CD4-positive, alpha-beta memory T cell (primary cell): Measurements from ENCODE around the gene INTS15. TPM values are rescaled to one million over a fixed set of nuclear protein-coding genes. Genes with fewer than 3 reads are reported as not detected.
A peak's percentile ranks its signal among the peaks of the same experiment; 100 is the strongest.

Source experiments
- CTCF ChIA-PET: fragments of 350-600 bp; sonication (Branson Sonifier 250); formaldehyde crosslinking; loops from one replicate; lab custom pipeline; 2021; ENCODE audit warnings: inconsistent platforms; ENCODE audit not compliant: partially characterized antibody; lab: Charles Lee
- POLR2A ChIA-PET: fragments of 350-600 bp; sonication (Branson Sonifier 250); formaldehyde crosslinking; loops from one replicate; lab custom pipeline; 2021; ENCODE audit not compliant: partially characterized antibody; lab: Charles Lee
- DNase-seq, 5 donors: peaks; one replicate each; pipeline versions ENCODE4 v3.0.0 to v3.0.0-alpha.2; 2020 to 2022; ENCODE audit warnings: mixed read lengths in 1 of 5
- H3K27ac ChIP-seq: one replicate; pipeline ENCODE4 v1.7.0; 2013; ENCODE audit warnings: low read depth, low read length
- H3K27me3 ChIP-seq: 2 replicates; pipeline ENCODE4 v1.7.0; 2013; ENCODE audit warnings: mild to moderate bottlenecking, low read length, moderate library complexity; ENCODE audit not compliant: insufficient read depth
- H3K36me3 ChIP-seq: 2 replicates; pipeline ENCODE4 v1.7.0; 2013; ENCODE audit warnings: mild to moderate bottlenecking, low read length, moderate library complexity; ENCODE audit not compliant: insufficient read depth
- H3K4me1 ChIP-seq: 2 replicates; pipeline ENCODE4 v1.7.0; 2013; ENCODE audit warnings: mild to moderate bottlenecking, low read length, moderate library complexity; ENCODE audit not compliant: insufficient read depth
- H3K4me3 ChIP-seq, 2 donors: one replicate each; pipeline ENCODE4 v1.7.0; 2013; ENCODE audit warnings: low read length in 2 of 2, mild to moderate bottlenecking in 1 of 2
- H3K9me3 ChIP-seq, 2 donors: one replicate each; pipeline ENCODE4 v1.7.0; 2013; ENCODE audit warnings: low read length in 2 of 2, control low read depth in 1 of 2; ENCODE audit not compliant: control insufficient read depth in 1 of 2
- H3K27ac Mint-ChIP-seq, 7 donors: one replicate each; pipeline ENCODE4 v1.8.0; 2020 to 2021; ENCODE audit warnings: mixed read lengths in 7 of 7, mild to moderate bottlenecking in 6 of 7, inconsistent platforms in 3 of 7, moderate library complexity in 3 of 7
- H3K27me3 Mint-ChIP-seq, 2 donors: one replicate each; pipeline ENCODE4 v1.8.0; 2020 to 2021; ENCODE audit warnings: mixed read lengths in 2 of 2
- H3K36me3 Mint-ChIP-seq, 2 donors: one replicate each; pipeline ENCODE4 v1.8.0; 2020 to 2021; ENCODE audit warnings: mixed read lengths in 2 of 2, inconsistent platforms in 1 of 2, mild to moderate bottlenecking in 1 of 2
- H3K4me1 Mint-ChIP-seq, 4 donors: one replicate each; pipeline ENCODE4 v1.8.0; 2020 to 2021; ENCODE audit warnings: mixed read lengths in 4 of 4, mild to moderate bottlenecking in 1 of 4
- H3K4me3 Mint-ChIP-seq, 8 donors: one replicate each; pipeline ENCODE4 v1.8.0; 2020 to 2021; ENCODE audit warnings: mixed read lengths in 8 of 8, mild to moderate bottlenecking in 7 of 8, moderate library complexity in 6 of 8, inconsistent platforms in 3 of 8
- H3K9me3 Mint-ChIP-seq, 8 donors: one replicate each; pipeline ENCODE4 v1.8.0; 2020 to 2021; ENCODE audit warnings: mixed read lengths in 8 of 8, mild to moderate bottlenecking in 5 of 8, inconsistent platforms in 3 of 8, moderate library complexity in 1 of 8
- intact Hi-C: fragments of 100-400 bp; cut with micrococcal nuclease; formaldehyde crosslinking; loops from one replicate; pipeline ENCODE4 v1.15.1; 2023
- polyA plus RNA-seq, 2 donors: library from polyadenylated mRNA; unstranded; fragments of 300-500 nt; fragmentation: Illumina TruSeq; gene quantifications; one replicate each; pipeline ENCODE4 v1.2.3, GENCODE V29; 2021
- total RNA-seq, 2 experiments: library from RNA; stranded (reverse); gene quantifications; one replicate each; pipeline ENCODE4 v1.2.3, GENCODE V29; 2021

Gene INTS15
- total and polyA plus RNA-seq, 4 experiments from 2014 or later = 25.4 to 62.1 (median 47.0) TPM

DNA sequence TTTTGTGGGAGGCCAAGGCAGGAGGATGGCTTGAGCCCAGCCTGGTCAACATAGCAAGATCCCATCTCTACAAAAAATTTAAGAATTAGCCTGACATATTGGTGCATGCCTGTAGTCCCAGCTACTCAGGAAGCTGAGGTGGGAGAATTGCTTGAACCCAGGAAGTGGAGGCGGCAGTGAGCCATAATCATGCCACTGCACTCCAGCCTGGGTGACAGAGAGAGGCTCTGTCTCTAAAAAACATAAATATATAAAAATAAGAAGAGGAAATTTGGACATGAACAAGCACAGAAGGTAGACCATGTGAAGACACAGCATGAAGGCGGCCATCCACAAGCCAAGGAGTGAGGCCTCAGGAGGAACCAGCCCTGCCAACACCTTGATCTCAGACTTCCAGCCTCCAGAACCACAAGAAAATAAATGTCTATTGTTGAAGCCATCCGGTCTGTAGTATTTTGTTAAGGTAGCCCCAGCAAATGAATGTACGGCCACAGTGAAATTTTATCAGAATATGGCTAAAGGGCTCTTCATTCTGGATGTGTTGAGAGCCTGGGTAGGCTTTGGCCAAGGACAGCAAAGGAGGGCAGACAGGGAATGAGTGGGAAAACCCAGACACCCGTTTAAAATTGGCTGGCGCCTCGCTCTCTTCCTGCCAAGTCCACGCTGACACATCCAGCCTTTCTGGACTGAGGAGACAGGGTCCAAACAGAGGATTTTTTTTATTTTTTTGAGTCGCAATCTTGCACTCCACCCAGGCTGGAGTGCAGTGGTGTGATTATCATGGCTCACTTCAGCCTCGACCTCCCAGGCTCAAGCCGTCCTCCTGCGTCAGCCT is 25.7 kb upstream of the INTS15 start:
- POLR2A ChIA-PET = no interaction called here
- CTCF ChIA-PET = no interaction called here
- H3K27ac Mint-ChIP-seq = no peak overlapping the region
- no peak for DNase-seq
- intact Hi-C loops = no loop called here
- peaks cover 0 to 3% of the 10 kb centered on the region in 2 donors for H3K27me3 Mint-ChIP-seq
- no peaks in the 10 kb centered on the region for H3K9me3 Mint-ChIP-seq
- no peaks in the 10 kb centered on the region for H3K4me1 ChIP-seq
- H3K4me3 Mint-ChIP-seq = no peak overlapping the region
- no peaks in the 10 kb centered on the region for H3K27me3 ChIP-seq
- no peaks in the 10 kb centered on the region for H3K4me1 Mint-ChIP-seq
- H3K27ac ChIP-seq = no peak overlapping the region
- H3K36me3 ChIP-seq = no peaks in the 10 kb centered on the region
- no peaks in the 10 kb centered on the region for H3K9me3 ChIP-seq
- no peaks in the 10 kb centered on the region for H3K36me3 Mint-ChIP-seq
- no peak overlapping the region for H3K4me3 ChIP-seq

DNA sequence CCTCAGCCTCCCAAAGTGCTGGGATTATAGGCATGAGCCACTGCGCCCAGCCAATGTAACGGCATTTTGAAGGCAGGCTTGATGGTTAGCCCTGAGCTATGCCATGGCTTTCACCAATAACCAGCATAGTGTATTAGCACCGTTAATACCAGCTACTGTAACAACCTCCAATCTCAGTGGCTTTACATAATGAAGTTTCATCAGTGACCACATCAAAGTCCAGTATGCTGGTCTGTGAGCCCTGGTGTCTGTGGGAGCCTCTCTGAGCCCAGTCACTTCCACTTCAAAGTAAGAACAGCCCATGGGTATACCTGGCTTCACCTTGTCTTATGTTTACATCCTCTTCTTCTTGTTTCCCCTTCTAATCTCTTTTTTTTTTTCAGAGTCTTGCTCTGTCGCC is 24.2 kb upstream of the INTS15 start:
- H3K4me1 ChIP-seq = no peaks in the 10 kb centered on the region
- POLR2A ChIA-PET = no interaction called here
- H3K4me3 ChIP-seq = no peak overlapping the region
- H3K27ac ChIP-seq = no peak overlapping the region
- H3K27ac Mint-ChIP-seq = no peak overlapping the region
- no peaks in the 10 kb centered on the region for H3K27me3 Mint-ChIP-seq
- H3K9me3 Mint-ChIP-seq = no peaks in the 10 kb centered on the region
- no peaks in the 10 kb centered on the region for H3K36me3 Mint-ChIP-seq
- no peaks in the 10 kb centered on the region for H3K9me3 ChIP-seq
- no peak overlapping the region for H3K4me3 Mint-ChIP-seq
- no peaks in the 10 kb centered on the region for H3K36me3 ChIP-seq
- CTCF ChIA-PET = no interaction called here
- H3K27me3 ChIP-seq = no peaks in the 10 kb centered on the region
- no peaks in the 10 kb centered on the region for H3K4me1 Mint-ChIP-seq
- intact Hi-C loops = no loop called here
- no peak for DNase-seq

DNA sequence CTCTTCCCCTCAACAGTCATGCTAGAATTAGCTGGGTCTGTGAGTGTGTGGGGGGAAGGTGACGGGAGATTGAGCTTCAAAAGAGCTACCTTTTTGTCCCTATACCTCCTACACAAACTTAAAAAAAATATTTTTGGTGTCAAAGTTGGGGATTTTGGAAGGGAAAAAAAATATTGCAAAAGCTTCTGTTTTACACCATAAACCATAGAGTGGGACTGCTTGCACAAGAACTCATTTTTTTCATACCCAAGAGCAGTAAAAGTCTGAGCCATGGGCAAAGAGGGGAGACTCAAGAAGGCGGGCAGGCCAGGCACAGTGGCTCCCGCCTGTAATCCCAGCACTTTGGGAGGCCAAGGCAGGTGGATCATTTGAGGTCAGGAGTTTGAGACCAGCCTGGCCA is 21.9 kb upstream of the INTS15 start:
- Mint-ChIP-seq H3K27me3 (no peaks in the 10 kb centered on the region), H3K4me1 (no peaks in the 10 kb centered on the region), H3K9me3 (no peaks in the 10 kb centered on the region), H3K4me3 (no peak overlapping the region), H3K36me3 (no peaks in the 10 kb centered on the region), H3K27ac (no peak overlapping the region)
- H3K4me1 ChIP-seq = no peaks in the 10 kb centered on the region
- no peaks in the 10 kb centered on the region for H3K9me3 ChIP-seq
- no peaks in the 10 kb centered on the region for H3K27me3 ChIP-seq
- intact Hi-C loops = no loop called here
- no peak overlapping the region for H3K27ac ChIP-seq
- ChIA-PET POLR2A (no interaction called here), CTCF (no interaction called here)
- no peak overlapping the region for H3K4me3 ChIP-seq
- no peak for DNase-seq
- H3K36me3 ChIP-seq = no peaks in the 10 kb centered on the region

DNA sequence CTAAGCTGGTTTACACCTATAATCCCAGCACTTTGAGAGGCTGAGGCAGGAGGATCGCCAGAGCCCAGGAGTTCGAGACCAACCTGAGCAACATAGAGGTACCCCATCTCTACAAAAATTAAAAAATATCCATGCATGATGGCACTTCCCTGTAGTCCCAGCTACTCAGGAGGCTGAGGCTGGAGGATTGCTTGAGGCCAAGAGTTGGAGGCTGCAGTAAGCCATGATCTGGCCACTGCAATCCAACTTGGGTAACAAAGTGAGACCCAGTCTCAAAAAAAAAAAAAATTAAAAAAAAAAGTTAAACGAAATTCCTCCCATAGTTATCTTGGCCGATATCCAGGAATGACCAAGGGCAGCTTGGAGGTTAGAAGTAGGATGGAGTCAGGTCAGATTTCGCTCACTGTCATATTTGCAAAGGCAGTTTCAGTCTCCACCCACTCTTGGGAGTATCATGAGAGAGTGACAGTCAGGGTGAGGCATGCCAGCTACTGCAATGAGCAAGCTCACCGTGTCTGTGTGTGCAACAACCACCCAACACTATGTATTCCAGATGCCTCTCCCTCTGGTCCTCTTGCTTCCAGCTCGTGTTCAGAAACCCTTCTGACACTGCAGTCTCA is 18.6 kb upstream of the INTS15 start:
- Histone ChIP-seq H3K27me3 (no peaks in the 10 kb centered on the region), H3K36me3 (no peaks in the 10 kb centered on the region), H3K4me1 (peaks cover 1% of the 10 kb centered on the region), H3K4me3 (no peak overlapping the region), H3K9me3 (no peaks in the 10 kb centered on the region), H3K27ac (no peak overlapping the region)
- Mint-ChIP-seq H3K4me3 (no peak overlapping the region), H3K36me3 (no peaks in the 10 kb centered on the region), H3K27me3 (no peaks in the 10 kb centered on the region), H3K27ac (no peak overlapping the region), H3K4me1 (peaks cover 0 to 4% (median 0%) of the 10 kb centered on the region in 4 donors), H3K9me3 (no peaks in the 10 kb centered on the region)
- POLR2A ChIA-PET = interaction anchor here (0.7 kb wide), 1 partner anchor 1185 kb away, joined by 3 read pairs; no protein-coding TSS in a partner anchor
- no peak for DNase-seq
- intact Hi-C loops = no loop called here
- CTCF ChIA-PET = interaction anchor here (1.5 kb wide), 1 partner anchor 17 kb away, joined by 4 read pairs; no protein-coding TSS in a partner anchor

DNA sequence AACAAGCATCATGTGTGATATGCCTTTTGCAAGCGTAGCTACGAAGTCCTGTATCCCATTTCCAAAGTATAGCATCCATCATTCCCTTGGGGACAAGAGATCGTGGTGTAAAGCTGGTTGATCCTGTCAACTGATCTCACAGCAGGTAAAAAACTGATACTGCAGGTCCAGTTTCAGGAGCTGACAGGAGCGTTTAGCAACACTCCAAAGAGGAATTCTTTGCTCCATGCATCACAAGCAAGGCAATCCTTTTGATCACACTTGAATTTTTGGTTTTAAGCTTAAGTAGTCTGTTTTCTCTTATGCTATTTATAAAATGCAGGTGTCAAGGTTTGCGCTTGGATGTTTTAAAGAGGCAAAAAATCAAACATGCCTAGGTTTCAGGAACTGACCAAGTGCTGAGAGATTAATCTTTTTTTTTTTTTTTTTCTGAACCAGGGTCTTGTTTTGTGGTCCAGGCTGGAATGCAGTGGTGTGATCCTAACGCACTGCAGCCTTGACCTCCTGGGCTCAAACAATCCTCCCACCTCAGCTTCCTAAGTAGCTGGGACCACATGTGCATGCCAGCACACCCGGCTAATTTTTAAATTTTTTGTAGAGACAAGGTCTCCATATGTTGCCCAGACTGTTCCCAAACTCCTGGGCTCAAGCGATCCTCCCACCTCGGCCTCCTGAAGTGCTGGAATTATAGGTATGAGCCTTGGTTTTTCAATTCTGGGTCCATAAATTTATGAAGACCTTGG is 14.4 kb upstream of the INTS15 start:
- Histone ChIP-seq H3K27ac (no peak overlapping the region), H3K4me1 (peaks cover 12% of the 10 kb centered on the region), H3K9me3 (no peaks in the 10 kb centered on the region), H3K4me3 (no peak overlapping the region), H3K27me3 (no peaks in the 10 kb centered on the region), H3K36me3 (no peaks in the 10 kb centered on the region)
- H3K36me3 Mint-ChIP-seq = peaks cover 6 to 8% of the 10 kb centered on the region in 2 donors
- no peak for DNase-seq
- H3K9me3 Mint-ChIP-seq = peaks cover 0 to 2% (median 0%) of the 10 kb centered on the region in 8 donors
- peaks cover 5 to 26% (median 7%) of the 10 kb centered on the region in 4 donors for H3K4me1 Mint-ChIP-seq
- H3K4me3 Mint-ChIP-seq = peak overlapping the region; percentile 17 to 70 (median 60)
- H3K27me3 Mint-ChIP-seq = no peaks in the 10 kb centered on the region
- ChIA-PET CTCF (interaction anchor here (1.1 to 3.6 kb wide), 7 partner anchors 13 to 63 kb away, joined by 3 to 17 read pairs (median 4); partner anchors contain the start of gene INTS15), POLR2A (interaction anchor here (1.6 kb wide), 1 partner anchor 14 kb away, joined by 5 read pairs; the partner anchor contains the start of gene INTS15)
- intact Hi-C loops = no loop called here
- H3K27ac Mint-ChIP-seq = peak overlapping the region in 4 of 7 donors; percentile 22 to 78 (median 60)

DNA sequence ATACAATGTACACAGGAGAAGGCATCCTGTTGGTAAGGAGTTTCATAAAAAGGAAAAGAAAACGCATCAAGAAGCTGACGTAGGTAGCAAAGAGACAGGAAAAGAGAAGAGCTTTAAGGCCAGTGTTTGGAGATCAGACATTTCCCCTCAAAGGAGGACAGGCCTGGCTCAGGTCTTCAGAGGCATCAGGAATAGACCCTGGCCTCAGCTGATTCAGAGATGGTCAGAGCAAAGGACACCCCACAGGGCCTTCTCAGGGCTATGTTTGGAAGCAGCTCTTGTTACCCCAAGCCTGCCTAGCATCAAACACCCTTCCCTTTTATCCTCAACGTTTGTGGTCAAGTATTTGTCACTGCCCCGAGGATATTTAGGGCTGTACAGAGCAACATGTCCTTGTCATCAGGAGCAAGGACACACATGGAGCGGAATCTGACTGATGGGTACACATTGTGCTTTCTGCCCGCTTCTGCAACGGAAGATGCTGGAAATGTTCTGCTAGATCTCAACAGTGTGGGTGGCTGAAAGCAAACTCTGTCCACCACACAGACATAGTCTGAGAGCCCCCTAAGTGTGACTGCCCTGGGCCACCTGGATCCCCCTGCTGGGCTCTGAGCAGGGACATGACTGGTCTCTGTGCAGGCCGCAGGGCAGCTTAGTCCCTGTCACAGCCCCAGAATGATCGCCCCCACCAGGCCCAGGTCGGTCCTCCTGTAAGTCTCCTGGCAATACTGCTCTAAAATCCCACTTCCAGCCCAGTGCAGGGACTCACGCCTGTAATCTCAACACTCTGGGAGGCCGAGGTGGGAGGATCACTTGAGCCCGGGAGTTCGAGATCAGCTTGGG is 13.6 kb upstream of the INTS15 start:
- Mint-ChIP-seq H3K4me3 (peak overlapping the region; percentile 33 to 78 (median 62)), H3K4me1 (peaks cover 5 to 26% (median 7%) of the 10 kb centered on the region in 4 donors), H3K27ac (peak overlapping the region in 6 of 7 donors; percentile 47 to 84 (median 64)), H3K9me3 (peaks cover 0 to 2% (median 0%) of the 10 kb centered on the region in 8 donors), H3K36me3 (peaks cover 14 to 16% of the 10 kb centered on the region in 2 donors), H3K27me3 (no peaks in the 10 kb centered on the region)
- H3K4me3 ChIP-seq = no peak overlapping the region
- no peaks in the 10 kb centered on the region for H3K36me3 ChIP-seq
- intact Hi-C loops = no loop called here
- peaks cover 12% of the 10 kb centered on the region for H3K4me1 ChIP-seq
- ChIA-PET POLR2A (interaction anchor here (0.5 to 1.6 kb wide), 2 partner anchors 14 to 16 kb away, joined by 4 to 5 read pairs; partner anchors contain the start of gene INTS15), CTCF (interaction anchor here (1.2 to 3.6 kb wide), 6 partner anchors 14 to 64 kb away, joined by 3 to 17 read pairs (median 8); partner anchors contain the start of gene INTS15)
- no peaks in the 10 kb centered on the region for H3K9me3 ChIP-seq
- DNase-seq = peak in 1 of 5 donors; percentile 4
- no peaks in the 10 kb centered on the region for H3K27me3 ChIP-seq
- no peak overlapping the region for H3K27ac ChIP-seq
